GM18861 (cell line): ENCODE measurements around the gene TEX11.

Experiments
- ATAC-seq: cut with Tn5 transposase; IDR thresholded peaks from one replicate; pipeline ENCODE4 v1.9.1; 2021; ENCODE audit not compliant: unreplicated experiment

The TEX11 gene

GRCh38 chrX:70504772-70505450 is 403.6 kb downstream of the TEX11 start:
- no peak for ATAC-seq

DNA sequence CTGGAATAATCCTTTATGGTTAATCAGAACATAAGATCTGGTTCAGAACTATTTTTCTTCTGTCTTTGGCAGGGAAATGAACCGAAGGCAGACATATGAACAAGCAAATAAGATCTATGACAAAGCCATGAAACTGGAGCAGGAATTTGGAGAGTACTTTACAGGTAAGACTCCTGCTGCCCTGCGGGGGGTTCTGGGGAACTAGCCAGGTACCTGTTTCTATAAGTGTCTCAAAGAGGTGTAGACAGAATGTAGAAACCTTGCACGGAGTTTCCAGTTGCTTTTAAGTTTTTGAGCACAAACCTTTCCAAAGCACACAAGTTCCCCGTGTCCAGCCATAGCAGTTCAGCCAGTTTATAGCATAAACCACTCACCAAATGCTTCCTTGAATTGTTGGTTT is 407.7 kb downstream of the TEX11 start:
- no peak for ATAC-seq

DNA sequence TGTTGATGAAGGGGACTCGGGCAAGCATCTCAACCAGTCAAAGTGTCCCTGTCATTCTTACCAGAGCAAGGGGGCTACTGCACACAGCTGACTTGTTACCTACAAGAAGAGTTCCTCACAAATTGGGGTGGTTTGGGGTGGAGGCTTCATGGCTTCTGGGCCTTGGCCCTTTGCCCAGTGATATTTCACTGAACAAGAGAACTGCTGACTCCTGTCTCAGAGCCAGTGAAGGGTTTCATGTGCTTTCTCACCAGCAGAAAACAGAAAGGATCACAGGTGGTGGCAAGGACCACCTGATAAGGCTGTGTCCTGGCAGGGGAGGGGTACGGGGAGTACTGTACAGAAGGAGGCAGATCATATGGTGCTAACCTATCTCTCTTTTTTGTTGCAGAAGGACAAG is 410.4 kb downstream of the TEX11 start:
- ATAC-seq: no peak

DNA sequence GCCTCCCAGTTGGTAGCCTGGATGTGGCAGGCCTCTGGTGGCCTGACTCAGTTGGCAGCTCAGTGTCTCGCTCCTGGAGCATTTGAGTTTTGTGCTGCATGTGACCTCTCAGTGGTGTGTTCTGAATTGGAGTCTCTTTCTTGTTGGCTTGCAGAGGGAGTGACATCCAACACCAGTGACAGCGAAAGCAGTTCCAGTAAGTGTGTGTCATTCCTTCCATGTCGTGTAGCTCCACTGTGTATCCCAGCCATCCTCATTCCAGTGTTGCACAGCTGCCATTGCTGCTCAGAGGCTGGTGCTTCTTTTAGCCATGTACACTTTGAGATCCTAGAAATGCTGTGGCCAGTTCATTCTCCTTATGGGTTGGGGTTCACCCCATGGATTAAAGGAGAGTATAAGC is 411.5 kb downstream of the TEX11 start:
- no peak for ATAC-seq

DNA sequence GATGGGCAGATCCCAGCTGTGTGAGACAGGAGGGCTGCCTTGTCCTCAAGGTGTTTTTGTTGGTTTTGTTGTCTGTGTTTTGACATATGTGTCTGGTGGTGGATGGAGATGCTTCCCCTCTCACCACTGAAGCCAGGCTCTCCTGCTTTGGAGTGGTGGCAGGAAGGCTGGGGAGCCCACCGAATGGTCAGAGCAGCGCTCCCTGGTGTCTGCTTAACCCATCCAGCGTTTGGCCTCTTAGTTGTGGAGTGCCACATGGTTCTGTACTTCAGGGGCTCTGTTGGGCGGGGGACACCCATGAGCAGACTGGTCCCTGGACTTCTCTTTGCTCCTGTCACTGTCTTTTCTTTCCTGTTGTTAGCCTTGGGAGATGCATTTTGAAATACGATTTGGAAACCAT is 412.0 kb downstream of the TEX11 start:
- no peak for ATAC-seq

DNA sequence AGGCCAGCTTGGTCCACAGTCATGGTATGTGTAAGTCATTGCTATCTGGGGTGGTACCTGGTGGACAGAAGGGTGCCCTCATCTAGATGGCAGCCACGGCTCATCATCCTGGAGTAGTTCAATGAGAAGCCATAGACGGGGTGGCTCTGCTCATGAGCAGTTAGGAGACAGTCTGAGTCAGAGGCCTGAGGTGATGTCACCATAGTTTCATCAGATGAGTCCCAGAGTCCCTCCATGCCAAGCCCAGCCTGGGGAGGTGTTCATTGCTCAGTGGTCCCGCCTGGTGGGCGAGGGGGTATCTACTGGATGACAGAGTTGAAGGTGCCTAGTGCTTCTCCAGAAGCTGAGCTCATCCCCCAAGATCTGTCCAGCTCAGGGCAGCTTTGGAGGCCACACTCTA is 414.1 kb downstream of the TEX11 start:
- no peak for ATAC-seq

- ATAC-seq: no peak
These were observed 419.7 kb downstream of the TEX11 start for GRCh38 chrX:70488856-70489255.

DNA sequence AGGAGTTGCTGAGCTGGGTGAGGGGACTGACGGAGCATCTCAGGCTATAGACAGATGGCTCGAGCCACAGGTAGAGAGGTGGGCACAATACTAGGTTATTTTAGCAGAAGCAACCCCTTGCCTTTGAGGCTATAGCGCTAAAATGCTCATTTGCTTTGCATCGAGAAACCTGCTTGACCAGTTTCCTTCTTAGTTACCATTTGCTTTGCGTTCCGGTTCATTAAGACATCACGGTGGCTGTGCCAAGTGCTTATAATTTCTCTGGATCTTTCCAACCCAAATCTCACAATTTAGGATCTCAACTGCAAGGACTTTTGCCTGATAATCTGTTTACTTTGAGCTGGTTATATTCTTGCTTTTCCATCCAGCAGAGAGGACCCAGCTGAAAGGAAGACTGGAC is 423.0 kb downstream of the TEX11 start:
- no peak for ATAC-seq

GRCh38 chrX:70482300-70482699 is 426.2 kb downstream of the TEX11 start:
- no peak for ATAC-seq

DNA sequence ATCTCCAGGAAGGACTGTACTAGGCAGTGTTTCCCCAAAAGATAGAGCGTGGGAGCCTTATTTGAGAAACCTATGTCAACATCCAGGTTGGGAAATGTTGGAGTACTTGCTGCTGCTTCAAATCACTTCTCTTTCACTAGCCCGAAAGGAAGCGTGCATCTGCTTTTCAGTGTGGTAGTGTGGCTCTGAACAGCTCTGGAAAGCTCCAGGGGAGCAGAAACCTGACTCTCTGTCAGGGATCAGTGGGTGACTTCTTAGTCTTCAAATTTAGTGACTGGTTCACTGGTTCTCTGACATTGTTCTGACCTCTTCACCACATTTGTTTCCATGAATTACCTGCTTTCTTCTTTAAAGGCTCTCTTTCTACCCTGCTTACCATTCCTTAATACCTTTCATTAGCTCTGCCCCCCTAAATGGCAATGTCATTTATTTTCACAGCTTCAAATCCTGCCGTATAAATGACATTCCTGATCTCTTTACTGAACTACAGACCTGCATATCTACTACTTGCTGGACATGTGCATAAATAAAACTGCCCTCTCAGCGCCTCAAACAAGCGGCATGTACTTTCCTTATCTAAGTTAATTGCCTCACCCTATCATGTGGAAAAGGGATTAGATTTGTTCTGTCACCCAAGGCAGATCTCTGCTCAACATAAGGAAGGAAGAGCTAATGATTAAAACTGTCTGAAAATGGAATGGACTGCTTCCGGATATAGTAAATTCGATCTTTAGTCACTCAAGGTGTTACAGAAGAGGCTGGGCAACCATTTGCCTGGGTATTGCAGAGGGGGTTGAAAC is 426.8 kb downstream of the TEX11 start:
- no peak for ATAC-seq

DNA sequence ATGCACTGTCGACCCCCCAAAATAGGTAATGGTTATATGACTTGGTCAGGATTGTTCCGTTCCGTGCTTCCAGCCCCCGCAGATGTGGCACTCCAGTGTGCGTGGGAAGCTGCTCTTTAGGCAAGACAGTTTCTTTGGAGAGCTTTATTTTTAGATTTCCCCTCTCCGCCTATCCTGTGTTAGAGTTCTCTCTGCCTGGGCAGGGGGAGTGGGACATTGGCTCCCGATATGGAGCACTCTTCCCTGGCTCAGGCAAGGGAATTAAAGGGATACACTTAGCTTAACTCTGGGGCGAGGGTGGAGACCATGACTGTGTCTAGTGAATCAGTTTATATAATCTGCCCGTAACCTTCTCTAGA is 427.9 kb downstream of the TEX11 start:
- ATAC-seq: no peak

DNA sequence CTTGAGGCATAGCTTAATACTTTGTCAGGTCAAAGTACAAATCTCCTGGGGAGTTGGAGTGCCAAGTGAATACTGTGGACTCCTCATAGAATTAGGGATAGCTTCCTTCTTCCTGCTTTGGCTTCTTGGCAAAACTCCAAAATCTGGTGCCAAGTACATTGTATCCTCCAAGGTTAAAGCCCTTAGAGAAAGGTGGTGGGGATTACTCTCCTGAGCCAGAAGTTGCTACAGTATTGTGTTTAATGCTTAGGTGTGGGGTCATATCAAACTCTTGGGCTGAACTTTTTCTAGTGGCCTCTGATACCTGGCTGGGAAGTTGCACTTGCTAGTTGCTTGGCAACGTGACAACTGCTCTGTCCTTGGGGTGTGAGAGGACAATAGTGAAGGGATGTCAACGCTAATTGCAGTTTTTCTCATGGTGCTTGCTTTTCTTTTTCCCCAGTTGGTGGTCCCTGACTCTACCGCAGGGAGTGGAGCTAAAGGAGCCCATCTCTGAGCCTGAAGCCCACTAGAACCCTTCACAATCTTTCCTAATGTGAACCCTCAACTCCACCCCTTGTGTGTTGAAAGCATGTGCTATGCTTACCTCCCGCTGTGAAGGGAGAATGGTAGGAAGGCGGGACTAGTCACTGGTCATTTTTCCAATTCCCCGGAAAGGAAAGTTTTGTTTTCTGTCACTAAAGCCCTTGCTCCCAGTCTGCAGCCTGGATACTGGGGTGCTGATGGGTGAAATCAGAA is 428.4 kb downstream of the TEX11 start:
- no peak for ATAC-seq

- ATAC-seq: no peak
These were observed 429.1 kb downstream of the TEX11 start for GRCh38 chrX:70479247-70479921.
